Neural crest cell (in vitro differentiated cells): ENCODE data around the gene CCL3. TPM values are rescaled to one million over a fixed set of nuclear protein-coding genes. Genes with fewer than 3 reads are reported as not detected.
"Not testable (repeated sequence)": the region's sequence is repeated elsewhere in the genome, so short reads cannot be mapped to it uniquely, and the experiment has no call there.

Experiments
- DNase-seq: peaks from one replicate; pipeline ENCODE4 v3.0.0; 2021; ENCODE audit warnings: low read depth, mixed read lengths, low spot score
- H3K27ac Mint-ChIP-seq: one replicate; pipeline ENCODE4 v1.8.0; 2021; ENCODE audit warnings: mild to moderate bottlenecking, mixed read lengths; ENCODE audit not compliant: unreplicated experiment
- H3K27me3 Mint-ChIP-seq: 2 replicates; pipeline ENCODE4 v1.8.0; 2021; ENCODE audit warnings: low read depth, mild to moderate bottlenecking, mixed read lengths
- H3K36me3 Mint-ChIP-seq: 2 replicates; pipeline ENCODE4 v1.8.0; 2021; ENCODE audit warnings: low read depth, mild to moderate bottlenecking, mixed read lengths
- H3K4me1 Mint-ChIP-seq: 2 replicates; pipeline ENCODE4 v1.8.0; 2021; ENCODE audit warnings: mixed read lengths
- H3K4me3 Mint-ChIP-seq: one replicate; pipeline ENCODE4 v1.8.0; 2021; ENCODE audit warnings: mild to moderate bottlenecking, mixed read lengths
- H3K9me3 Mint-ChIP-seq: 2 replicates; pipeline ENCODE4 v1.8.0; 2021; ENCODE audit warnings: mixed read lengths
- total RNA-seq: library from RNA; stranded (reverse); gene quantifications from 2 replicates; pipeline ENCODE4 v1.2.1, GENCODE V29; 2021
- TF ChIP-seq, protein P1 (sequence below): fragments of 200-600 bp; sonication (generic); conservative IDR thresholded peaks from 2 replicates; pipeline ENCODE4 v1.5.0; 2021; ENCODE audit warnings: antibody characterized with exemption, mild to moderate bottlenecking

Gene CCL3
- total RNA-seq, 1 donor from 2014 or later, result not detected

DNA sequence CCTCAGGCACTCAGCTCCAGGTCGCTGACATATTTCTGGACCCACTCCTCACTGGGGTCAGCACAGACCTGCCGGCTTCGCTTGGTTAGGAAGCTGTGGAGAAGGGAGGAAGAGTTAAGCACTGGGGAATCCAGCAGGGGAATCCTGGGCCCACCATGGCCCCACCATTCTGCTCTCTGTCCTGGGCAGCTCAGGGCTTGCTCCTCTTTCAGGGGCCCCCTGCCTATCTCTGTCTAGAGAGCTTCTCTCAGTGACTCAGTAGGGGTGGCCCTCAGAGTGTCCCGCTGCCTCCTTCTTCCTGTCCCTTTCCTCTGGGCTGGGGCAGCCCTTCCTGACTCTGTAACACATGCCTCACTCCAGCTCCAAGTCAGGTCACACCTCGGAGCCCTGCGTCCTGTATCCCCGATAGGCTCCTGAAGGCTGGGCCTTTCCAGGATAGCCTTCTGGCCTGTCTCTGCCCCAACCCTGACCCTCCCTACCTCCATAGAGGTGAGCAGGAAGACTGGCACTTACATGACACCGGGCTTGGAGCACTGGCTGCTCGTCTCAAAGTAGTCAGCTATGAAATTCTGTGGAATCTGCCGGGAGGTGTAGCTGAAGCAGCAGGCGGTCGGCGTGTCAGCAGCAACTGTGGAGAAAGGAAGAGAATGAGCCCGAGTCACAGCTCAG lies 1.1 kb downstream of the CCL3 start:
- no peaks in the 10 kb centered on the region for H3K9me3 Mint-ChIP-seq
- H3K27ac Mint-ChIP-seq, result no peak overlapping the region
- H3K4me3 Mint-ChIP-seq, result no peak overlapping the region
- peaks cover 17% of the 10 kb centered on the region for H3K27me3 Mint-ChIP-seq
- TF ChIP-seq, protein P1, sequence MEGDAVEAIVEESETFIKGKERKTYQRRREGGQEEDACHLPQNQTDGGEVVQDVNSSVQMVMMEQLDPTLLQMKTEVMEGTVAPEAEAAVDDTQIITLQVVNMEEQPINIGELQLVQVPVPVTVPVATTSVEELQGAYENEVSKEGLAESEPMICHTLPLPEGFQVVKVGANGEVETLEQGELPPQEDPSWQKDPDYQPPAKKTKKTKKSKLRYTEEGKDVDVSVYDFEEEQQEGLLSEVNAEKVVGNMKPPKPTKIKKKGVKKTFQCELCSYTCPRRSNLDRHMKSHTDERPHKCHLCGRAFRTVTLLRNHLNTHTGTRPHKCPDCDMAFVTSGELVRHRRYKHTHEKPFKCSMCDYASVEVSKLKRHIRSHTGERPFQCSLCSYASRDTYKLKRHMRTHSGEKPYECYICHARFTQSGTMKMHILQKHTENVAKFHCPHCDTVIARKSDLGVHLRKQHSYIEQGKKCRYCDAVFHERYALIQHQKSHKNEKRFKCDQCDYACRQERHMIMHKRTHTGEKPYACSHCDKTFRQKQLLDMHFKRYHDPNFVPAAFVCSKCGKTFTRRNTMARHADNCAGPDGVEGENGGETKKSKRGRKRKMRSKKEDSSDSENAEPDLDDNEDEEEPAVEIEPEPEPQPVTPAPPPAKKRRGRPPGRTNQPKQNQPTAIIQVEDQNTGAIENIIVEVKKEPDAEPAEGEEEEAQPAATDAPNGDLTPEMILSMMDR, result no peak
- H3K36me3 Mint-ChIP-seq, result no peaks in the 10 kb centered on the region
- no peaks in the 10 kb centered on the region for H3K4me1 Mint-ChIP-seq
- DNase-seq, result no peak

DNA sequence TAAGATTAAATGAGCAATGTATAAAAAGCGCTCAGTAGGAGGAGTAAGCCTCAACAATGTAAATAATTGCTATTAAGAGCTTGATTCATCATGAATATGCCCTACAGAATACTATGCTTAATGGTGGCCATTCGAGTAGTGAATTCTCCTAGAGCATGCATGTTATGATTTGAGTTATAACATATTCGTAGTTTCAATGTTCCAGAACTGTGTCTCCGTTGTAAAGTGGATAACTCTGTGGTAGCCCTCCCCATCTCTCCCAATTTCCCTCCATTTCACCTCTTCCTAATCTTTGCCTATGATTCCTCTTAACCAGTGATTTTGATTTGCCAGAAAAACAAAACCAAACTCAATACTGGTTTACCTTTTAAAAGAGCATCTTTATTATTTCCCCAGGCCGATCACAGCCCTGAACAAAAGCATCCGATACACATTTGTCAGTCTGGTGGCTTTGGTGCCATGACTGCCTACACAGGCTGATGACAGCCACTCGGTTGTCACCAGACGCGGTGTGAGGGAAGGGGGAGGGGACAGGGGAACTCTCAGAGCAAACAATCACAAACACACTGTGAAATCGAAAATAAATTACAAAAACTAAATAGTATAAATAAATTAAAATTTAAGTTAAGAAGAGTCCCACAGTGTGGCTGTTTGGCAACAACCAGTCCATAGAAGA lies 1.9 kb downstream of the CCL3 start:
- H3K9me3 Mint-ChIP-seq, H3K4me1 Mint-ChIP-seq, H3K27ac Mint-ChIP-seq, DNase-seq, H3K36me3 Mint-ChIP-seq, H3K4me3 Mint-ChIP-seq: not testable (repeated sequence)
- peaks cover 14% of the 10 kb centered on the region for H3K27me3 Mint-ChIP-seq

DNA sequence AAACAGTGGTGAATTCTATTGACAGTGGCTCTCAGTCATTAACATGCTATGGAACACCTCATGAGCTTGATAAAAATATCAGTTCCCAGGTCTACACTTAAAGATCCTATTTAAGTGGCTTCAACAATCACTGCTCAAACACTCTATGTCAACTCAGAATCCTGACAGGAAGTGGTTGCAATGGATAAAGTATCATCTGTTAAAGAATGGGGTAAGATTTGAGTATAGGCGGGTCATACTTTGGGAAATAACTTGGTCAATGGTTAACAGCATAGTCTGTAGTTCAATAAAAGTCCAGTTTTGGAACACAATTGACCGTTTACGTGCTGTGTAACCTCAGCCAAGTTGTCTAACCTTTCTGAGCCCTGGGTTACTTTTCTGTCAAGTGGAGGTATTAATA lies 2.5 kb downstream of the CCL3 start:
- H3K36me3 Mint-ChIP-seq, H3K9me3 Mint-ChIP-seq, H3K4me1 Mint-ChIP-seq, H3K27ac Mint-ChIP-seq, H3K4me3 Mint-ChIP-seq, DNase-seq: not testable (repeated sequence)
- H3K27me3 Mint-ChIP-seq, result peaks cover 13% of the 10 kb centered on the region

DNA sequence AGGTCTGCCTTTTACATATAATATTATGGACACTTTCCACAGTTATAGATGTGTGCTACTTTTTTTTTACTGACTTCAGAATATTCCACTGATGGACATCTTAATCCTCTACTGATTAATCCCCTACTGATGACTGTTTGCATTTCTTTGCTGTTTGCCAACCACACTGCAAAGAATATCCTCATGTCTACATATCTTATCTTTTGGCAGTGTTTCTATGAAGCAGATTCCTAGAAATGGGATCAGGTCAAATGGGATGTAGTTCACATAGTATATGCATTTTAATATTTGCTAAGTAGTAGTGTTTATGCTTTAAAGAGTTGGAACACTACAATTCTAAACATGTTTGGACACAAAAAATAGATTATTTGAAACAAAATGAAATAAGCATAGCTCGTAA lies 3.2 kb downstream of the CCL3 start:
- no peak overlapping the region for H3K27ac Mint-ChIP-seq
- no peaks in the 10 kb centered on the region for H3K9me3 Mint-ChIP-seq
- no peaks in the 10 kb centered on the region for H3K4me1 Mint-ChIP-seq
- TF ChIP-seq, protein P1, result no peak
- H3K27me3 Mint-ChIP-seq, result peaks cover 9% of the 10 kb centered on the region
- no peaks in the 10 kb centered on the region for H3K36me3 Mint-ChIP-seq
- DNase-seq, result no peak
- no peak overlapping the region for H3K4me3 Mint-ChIP-seq

DNA sequence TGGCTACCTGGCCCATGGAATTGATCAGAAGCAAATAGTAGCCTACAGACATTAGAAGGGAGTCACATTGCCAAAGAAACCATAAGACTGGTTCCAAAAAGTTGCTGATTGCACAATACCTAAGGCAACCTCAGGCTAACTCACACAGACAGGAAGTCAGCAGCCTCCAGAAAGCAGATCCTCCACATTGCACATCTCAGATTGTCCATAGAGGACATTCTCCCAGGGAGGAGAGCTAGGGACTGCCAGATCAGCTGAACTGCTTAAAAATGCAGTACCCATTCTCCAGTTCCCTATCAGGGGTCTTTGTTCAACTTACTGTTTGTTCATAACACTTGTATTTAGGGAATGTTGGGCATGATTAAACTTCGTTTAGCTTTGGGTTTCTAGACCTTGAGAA lies 4.2 kb downstream of the CCL3 start:
- no peaks in the 10 kb centered on the region for H3K9me3 Mint-ChIP-seq
- H3K36me3 Mint-ChIP-seq, result no peaks in the 10 kb centered on the region
- TF ChIP-seq, protein P1, result no peak
- H3K27ac Mint-ChIP-seq, result no peak overlapping the region
- DNase-seq, result no peak
- H3K4me3 Mint-ChIP-seq, result no peak overlapping the region
- H3K4me1 Mint-ChIP-seq, result no peaks in the 10 kb centered on the region
- H3K27me3 Mint-ChIP-seq, result peaks cover 4% of the 10 kb centered on the region

DNA sequence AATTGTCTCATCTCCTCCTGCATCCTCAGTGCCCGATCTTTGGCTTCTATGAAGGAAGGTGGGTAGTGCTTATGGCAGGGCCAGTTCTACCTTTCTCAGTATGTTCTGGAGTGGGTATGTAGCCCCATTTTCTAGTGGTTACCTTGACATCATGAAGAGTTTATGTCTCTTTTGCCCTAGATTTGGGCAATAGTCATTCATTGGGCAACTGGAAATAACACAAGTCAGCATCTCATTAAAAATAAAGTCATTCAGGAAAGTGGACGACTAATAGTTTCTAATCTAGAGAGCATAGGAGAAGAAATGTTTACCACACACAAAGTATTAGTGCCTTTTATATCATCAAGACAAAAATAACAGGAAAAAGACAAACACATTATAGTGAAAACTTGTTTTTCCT lies 6.3 kb downstream of the CCL3 start:
- H3K36me3 Mint-ChIP-seq, H3K4me3 Mint-ChIP-seq, H3K27ac Mint-ChIP-seq, H3K4me1 Mint-ChIP-seq, H3K9me3 Mint-ChIP-seq, H3K27me3 Mint-ChIP-seq, DNase-seq: not testable (repeated sequence)

DNA sequence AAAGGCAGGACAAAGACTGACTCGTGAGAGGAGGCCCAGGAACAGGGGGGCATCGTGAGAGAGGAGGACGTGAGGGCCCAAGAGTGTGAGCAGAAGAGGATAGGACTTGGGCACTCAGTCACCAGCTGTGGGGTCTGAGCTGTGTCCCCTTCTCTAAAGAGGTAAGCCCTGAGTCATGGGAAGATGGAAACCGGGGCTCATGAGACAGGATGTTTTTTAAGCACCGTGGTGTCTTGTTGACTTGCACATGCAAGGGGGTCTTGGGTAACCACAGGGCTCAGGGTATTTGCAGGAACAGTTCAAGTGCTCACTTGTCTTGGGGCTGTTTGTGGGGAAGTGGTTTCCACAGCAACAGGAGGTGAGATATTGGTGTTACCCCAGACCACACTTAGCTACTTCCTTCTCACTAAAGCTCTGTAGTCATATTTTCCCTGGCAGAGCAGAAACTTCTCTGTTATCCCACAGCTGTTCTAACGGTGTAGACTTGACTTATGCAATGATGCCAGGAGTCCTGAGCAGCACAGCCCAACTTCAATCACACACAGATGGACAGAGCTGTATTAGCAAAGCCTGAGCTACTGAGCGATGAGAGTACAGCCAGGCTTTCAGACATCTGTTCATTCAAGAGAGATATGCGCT lies 7.3 kb downstream of the CCL3 start:
- not testable (repeated sequence) for H3K27ac Mint-ChIP-seq

DNA sequence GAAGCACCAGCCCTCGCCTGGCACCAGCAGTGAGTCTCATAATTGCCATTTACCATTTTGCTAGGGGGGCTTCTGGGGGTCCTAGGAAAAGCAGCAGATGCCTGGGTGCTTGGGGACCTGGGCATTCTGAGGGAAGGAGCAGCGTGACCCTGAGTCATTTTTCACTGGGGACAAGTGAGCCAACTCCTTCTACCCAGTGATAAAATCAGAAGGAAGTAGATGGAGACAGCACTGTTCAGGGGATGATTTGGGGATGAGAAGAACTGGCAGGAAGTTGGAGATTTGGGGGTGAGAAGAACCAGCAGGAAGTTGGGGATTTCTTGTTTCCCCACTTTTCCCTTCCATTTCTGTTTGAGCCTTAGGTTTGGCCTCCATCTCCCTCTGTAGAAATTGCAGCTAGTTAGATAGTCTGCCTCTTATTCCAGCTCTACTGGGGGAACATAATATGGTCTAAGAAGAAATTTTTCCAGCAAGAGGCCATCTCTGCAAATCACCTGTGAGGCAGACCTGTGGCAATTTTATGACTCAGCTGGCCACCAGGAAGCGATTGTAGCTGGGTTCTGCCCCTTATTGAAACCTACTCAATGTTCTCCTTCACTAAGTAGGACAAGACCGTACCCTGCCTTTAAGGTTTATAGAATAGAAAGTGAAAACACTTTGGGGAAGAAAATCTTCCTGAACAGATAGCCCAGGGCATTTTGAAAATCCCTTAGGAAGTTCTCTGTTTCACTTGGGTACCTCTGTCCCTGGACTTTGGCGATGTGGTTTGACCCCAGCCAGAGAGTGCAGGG lies 8.1 kb downstream of the CCL3 start:
- not testable (repeated sequence) for H3K36me3 Mint-ChIP-seq, H3K27me3 Mint-ChIP-seq, H3K27ac Mint-ChIP-seq, DNase-seq, H3K4me1 Mint-ChIP-seq, H3K4me3 Mint-ChIP-seq, H3K9me3 Mint-ChIP-seq

More for the DNA sequence above, 7.3 kb downstream of the CCL3 start:
- not testable (repeated sequence) for DNase-seq, H3K27me3 Mint-ChIP-seq, H3K4me3 Mint-ChIP-seq, H3K4me1 Mint-ChIP-seq, H3K9me3 Mint-ChIP-seq, H3K36me3 Mint-ChIP-seq
